Osteoblast (primary cell): ENCODE measurements around the gene LTBP1. TPM values are rescaled to one million over a fixed set of nuclear protein-coding genes. Genes with fewer than 3 reads are reported as not detected.

Source experiments
- DNase-seq: peaks from one replicate; pipeline ENCODE4 v3.0.0; 2011; ENCODE audit warnings: low spot score, mixed read lengths; ENCODE audit not compliant: insufficient read length; ENCODE audit errors: missing footprints
- H2AFZ ChIP-seq: 2 replicates; pipeline ENCODE4 v1.6.0; 2011; ENCODE audit warnings: mild to moderate bottlenecking, low read length
- H3K27ac ChIP-seq: 2 replicates; pipeline ENCODE4 v1.5.1; 2011; ENCODE audit warnings: mild to moderate bottlenecking, low read depth, low read length, moderate library complexity
- H3K27me3 ChIP-seq: 2 replicates; pipeline ENCODE4 v1.6.0; 2012; ENCODE audit warnings: mild to moderate bottlenecking, control low read depth, inconsistent platforms, low read length, moderate library complexity; ENCODE audit not compliant: insufficient read depth
- H3K36me3 ChIP-seq: 2 replicates; pipeline ENCODE4 v1.5.1; 2011; ENCODE audit warnings: mild to moderate bottlenecking, low read length, control low read depth, moderate library complexity; ENCODE audit not compliant: insufficient read depth
- H3K4me1 ChIP-seq: 2 replicates; pipeline ENCODE4 v1.5.1; 2011; ENCODE audit warnings: mild to moderate bottlenecking, low read length, control low read depth, moderate library complexity; ENCODE audit not compliant: insufficient read depth
- H3K4me2 ChIP-seq: 2 replicates; pipeline ENCODE4 v1.6.0; 2011; ENCODE audit warnings: mild to moderate bottlenecking, low read length; ENCODE audit not compliant: insufficient read depth
- H3K4me3 ChIP-seq: fragments of 200-600 bp; sonication (generic); 3 replicates; pipeline ENCODE4 v1.5.1; 2012; ENCODE audit warnings: mild to moderate bottlenecking, low read length, inconsistent platforms; ENCODE audit not compliant: insufficient read depth
- H3K79me2 ChIP-seq: 2 replicates; pipeline ENCODE4 v1.6.0; 2012; ENCODE audit warnings: mild to moderate bottlenecking, low read length, control low read depth, inconsistent platforms; ENCODE audit not compliant: insufficient read depth
- H3K9me3 ChIP-seq: 2 replicates; pipeline ENCODE4 v1.5.1; 2011; ENCODE audit warnings: low read depth, low read length, control low read depth
- H4K20me1 ChIP-seq: 2 replicates; pipeline ENCODE4 v1.6.0; 2012; ENCODE audit warnings: mild to moderate bottlenecking, low read length, control low read depth; ENCODE audit not compliant: insufficient read depth
- total RNA-seq: library from RNA; depleted of rRNA; stranded (reverse); fragments of >200 nt; gene quantifications from 2 replicates; pipeline ENCODE4 v1.2.3, GENCODE V29; 2012
- TF ChIP-seq, protein P1 (sequence below): IDR thresholded peaks from 2 replicates; pipeline ENCODE4 v1.5.1; 2011; ENCODE audit warnings: mild to moderate bottlenecking, low read depth, low read length, moderate library complexity; ENCODE audit errors: extremely low read depth

The LTBP1 gene
- total RNA-seq, 1 donor = 224 TPM

DNA sequence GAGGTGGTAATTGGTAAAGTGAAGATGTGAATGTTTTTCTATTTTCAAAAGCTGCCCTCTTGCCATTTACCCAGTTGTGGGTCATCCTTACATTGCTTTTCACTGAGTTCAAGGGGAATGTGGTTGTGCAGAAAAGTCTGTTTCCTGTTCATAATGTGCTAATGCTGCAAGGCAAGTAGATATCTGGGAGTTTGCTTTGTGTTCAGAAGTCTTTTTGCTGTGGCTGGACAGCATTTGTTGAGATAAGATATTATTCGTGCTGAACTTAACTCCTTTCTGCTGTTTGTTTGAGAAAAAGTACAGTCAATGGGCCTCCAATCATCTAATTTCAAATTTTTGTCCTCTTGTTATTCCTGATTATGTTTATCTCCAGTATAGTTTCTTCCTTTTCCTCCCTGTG, 263.2 kb downstream of the LTBP1 start:
- Histone ChIP-seq H3K4me1 (peaks cover 68% of the 10 kb centered on the region), H3K79me2 (peaks cover 7% of the 10 kb centered on the region), H3K9me3 (no peaks in the 10 kb centered on the region), H3K4me2 (peak overlapping the region; percentile 7), H4K20me1 (no peaks in the 10 kb centered on the region), H2AFZ (no peak overlapping the region), H3K27me3 (no peaks in the 10 kb centered on the region), H3K27ac (peak overlapping the region; percentile 97), H3K4me3 (no peak overlapping the region), H3K36me3 (no peaks in the 10 kb centered on the region)
- TF ChIP-seq, protein P1, sequence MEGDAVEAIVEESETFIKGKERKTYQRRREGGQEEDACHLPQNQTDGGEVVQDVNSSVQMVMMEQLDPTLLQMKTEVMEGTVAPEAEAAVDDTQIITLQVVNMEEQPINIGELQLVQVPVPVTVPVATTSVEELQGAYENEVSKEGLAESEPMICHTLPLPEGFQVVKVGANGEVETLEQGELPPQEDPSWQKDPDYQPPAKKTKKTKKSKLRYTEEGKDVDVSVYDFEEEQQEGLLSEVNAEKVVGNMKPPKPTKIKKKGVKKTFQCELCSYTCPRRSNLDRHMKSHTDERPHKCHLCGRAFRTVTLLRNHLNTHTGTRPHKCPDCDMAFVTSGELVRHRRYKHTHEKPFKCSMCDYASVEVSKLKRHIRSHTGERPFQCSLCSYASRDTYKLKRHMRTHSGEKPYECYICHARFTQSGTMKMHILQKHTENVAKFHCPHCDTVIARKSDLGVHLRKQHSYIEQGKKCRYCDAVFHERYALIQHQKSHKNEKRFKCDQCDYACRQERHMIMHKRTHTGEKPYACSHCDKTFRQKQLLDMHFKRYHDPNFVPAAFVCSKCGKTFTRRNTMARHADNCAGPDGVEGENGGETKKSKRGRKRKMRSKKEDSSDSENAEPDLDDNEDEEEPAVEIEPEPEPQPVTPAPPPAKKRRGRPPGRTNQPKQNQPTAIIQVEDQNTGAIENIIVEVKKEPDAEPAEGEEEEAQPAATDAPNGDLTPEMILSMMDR = no peak
- DNase-seq = no peak

DNA sequence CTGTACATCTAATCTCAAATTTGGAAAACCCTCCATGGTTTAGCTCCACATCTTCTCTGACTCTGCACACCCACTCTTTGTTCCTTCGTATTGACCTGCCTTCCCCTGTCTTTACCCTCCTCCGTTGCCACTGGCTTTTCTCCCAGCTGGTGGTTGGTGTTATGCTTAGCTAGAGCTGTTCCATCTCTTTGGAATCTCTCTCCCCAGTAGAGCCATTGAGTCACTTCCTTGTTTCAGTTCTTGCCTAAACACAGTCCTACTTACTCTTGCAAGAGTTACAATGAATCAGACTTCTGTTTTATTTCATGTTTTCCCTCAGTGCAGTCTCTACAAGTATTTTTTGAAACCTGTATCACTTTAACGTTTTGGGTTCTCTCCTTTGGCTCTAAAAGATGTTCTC, 263.9 kb downstream of the LTBP1 start:
- Histone ChIP-seq H3K4me3 (no peak overlapping the region), H4K20me1 (no peaks in the 10 kb centered on the region), H3K79me2 (peaks cover 7% of the 10 kb centered on the region), H3K36me3 (no peaks in the 10 kb centered on the region), H3K4me1 (peaks cover 74% of the 10 kb centered on the region), H3K9me3 (no peaks in the 10 kb centered on the region), H3K4me2 (peak overlapping the region; percentile 7), H3K27ac (peak overlapping the region; percentile 97), H2AFZ (no peak overlapping the region), H3K27me3 (no peaks in the 10 kb centered on the region)
- peak; percentile 87 for DNase-seq
- TF ChIP-seq, protein P1 = no peak

DNA sequence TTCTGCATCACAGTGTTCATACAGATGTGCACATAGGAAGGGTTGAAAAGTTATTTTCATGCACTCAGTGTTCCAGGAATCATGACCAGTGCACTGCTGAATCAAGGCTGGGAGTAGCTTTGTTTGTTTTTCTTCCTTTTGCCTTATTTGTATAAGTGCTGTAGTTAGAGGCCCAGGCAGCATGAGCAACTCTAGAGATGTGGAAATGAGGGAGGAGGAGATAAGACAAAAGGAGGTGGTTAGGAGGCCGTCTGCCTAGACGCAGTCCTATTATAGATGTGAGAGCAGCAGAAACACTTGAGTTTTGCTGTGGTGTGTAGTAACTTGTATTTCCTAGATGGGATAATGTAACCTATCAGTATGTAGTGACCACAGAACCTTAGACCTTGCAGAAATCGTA, 265.4 kb downstream of the LTBP1 start:
- DNase-seq = peak; percentile 79
- H3K9me3 ChIP-seq = no peaks in the 10 kb centered on the region
- no peaks in the 10 kb centered on the region for H4K20me1 ChIP-seq
- H3K79me2 ChIP-seq = peaks cover 7% of the 10 kb centered on the region
- H3K27ac ChIP-seq = peak overlapping the region; percentile 97
- TF ChIP-seq, protein P1 = no peak
- peak overlapping the region; percentile 26 for H3K4me2 ChIP-seq
- H3K36me3 ChIP-seq = no peaks in the 10 kb centered on the region
- H3K27me3 ChIP-seq = no peaks in the 10 kb centered on the region
- no peak overlapping the region for H3K4me3 ChIP-seq
- peaks cover 84% of the 10 kb centered on the region for H3K4me1 ChIP-seq
- no peak overlapping the region for H2AFZ ChIP-seq

DNA sequence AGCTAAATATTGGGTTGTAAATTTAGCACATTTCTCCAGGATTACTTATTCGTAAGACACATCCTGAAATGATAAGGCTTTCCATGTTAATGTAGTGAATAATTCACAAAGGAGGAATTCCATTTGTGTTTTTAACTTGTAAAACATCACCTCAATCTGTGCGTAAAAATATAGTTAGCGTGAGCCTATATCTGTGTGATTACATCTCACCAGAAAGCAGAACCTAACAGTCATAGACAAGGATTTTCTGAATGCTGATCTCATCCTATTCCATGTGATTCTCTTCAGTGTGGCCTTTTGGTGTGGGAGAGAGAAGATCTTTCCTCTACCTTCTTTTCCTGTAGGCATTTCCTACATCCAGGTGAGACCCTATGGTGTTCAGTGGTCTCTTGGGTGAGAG, 266.5 kb downstream of the LTBP1 start:
- no peaks in the 10 kb centered on the region for H3K9me3 ChIP-seq
- peak overlapping the region; percentile 43 for H3K4me2 ChIP-seq
- H3K4me3 ChIP-seq = no peak overlapping the region
- no peaks in the 10 kb centered on the region for H4K20me1 ChIP-seq
- H3K27ac ChIP-seq = peak overlapping the region; percentile 97
- H3K4me1 ChIP-seq = peaks cover 81% of the 10 kb centered on the region
- no peak for DNase-seq
- TF ChIP-seq, protein P1 = no peak
- H3K27me3 ChIP-seq = no peaks in the 10 kb centered on the region
- no peaks in the 10 kb centered on the region for H3K36me3 ChIP-seq
- H2AFZ ChIP-seq = no peak overlapping the region
- H3K79me2 ChIP-seq = peaks cover 3% of the 10 kb centered on the region
